Fibroblast of mammary gland (primary cell): ENCODE results near the gene PPP2R2C.

Experiments
- DNase-seq: peaks from one replicate; pipeline ENCODE4 v3.0.0-alpha.2; 2010; ENCODE audit warnings: low read depth
- H3K4me3 ChIP-seq: 2 replicates; pipeline ENCODE4 v1.5.1; 2011; ENCODE audit warnings: low read depth, mild to moderate bottlenecking, low read length, moderate library complexity; ENCODE audit not compliant: control insufficient read depth
- TF ChIP-seq, protein P1 (sequence below): conservative IDR thresholded peaks from 2 replicates; pipeline ENCODE4 v1.5.1; 2011; ENCODE audit warnings: low read depth, low read length, inconsistent platforms; ENCODE audit not compliant: control insufficient read depth, insufficient read depth

PPP2R2C gene

DNA sequence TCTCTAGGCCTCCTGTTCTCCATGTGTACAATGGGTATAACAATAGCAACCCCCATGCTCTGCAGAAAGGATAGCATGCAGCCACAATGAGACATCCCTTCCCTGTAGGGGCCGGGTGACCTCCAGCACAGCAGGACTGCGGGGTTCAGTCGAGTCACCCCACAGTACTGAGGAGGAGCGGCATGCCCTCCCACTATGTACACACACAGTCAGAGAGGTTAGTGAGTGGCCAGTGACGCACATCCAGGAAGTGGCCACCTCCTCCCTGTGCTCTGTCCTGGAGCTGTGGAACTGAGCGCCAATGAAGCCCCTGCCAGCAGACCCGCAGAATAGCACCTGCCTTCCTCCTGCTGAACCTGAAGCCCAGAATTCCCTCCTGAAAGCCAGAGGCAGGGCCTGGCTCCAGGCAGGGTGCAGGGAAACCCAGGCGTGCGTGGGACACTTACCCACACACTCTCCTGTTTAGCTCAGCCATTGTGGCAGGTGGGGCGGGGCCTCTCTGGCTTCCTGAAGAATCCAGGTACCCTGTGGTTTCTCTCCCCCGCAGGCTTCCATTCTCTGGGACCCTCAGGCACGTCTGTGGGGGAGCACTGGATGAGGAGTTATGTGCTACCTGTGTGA is 152.8 kb downstream of the PPP2R2C start:
- H3K4me3 ChIP-seq, result no peak overlapping the region
- TF ChIP-seq, protein P1, sequence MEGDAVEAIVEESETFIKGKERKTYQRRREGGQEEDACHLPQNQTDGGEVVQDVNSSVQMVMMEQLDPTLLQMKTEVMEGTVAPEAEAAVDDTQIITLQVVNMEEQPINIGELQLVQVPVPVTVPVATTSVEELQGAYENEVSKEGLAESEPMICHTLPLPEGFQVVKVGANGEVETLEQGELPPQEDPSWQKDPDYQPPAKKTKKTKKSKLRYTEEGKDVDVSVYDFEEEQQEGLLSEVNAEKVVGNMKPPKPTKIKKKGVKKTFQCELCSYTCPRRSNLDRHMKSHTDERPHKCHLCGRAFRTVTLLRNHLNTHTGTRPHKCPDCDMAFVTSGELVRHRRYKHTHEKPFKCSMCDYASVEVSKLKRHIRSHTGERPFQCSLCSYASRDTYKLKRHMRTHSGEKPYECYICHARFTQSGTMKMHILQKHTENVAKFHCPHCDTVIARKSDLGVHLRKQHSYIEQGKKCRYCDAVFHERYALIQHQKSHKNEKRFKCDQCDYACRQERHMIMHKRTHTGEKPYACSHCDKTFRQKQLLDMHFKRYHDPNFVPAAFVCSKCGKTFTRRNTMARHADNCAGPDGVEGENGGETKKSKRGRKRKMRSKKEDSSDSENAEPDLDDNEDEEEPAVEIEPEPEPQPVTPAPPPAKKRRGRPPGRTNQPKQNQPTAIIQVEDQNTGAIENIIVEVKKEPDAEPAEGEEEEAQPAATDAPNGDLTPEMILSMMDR, result no peak

DNA sequence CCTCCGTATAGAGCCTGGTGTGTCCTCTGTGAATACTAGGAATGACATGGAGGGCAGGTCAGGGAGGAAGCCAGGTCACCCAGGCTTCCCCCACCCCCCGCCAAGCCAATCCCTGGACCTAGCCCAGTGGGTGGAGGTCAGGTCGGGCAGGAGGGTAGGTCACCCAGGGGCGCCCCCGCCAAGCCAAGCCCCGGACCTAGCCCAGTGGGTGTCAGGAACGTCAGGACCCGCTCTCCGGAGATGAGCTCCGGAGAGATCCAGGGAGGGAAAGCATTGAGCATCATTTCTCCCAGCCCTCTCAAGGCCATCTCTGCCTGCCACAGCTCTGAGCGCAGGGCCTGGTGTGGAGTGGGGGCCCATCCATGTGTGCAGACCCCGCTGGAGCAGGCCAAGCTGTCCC is 154.2 kb downstream of the PPP2R2C start:
- DNase-seq, result no peak
- H3K4me3 ChIP-seq, result no peak overlapping the region
- TF ChIP-seq, protein P1, result no peak

More for the DNA sequence above, 152.8 kb downstream of the PPP2R2C start:
- peak; percentile 5 for DNase-seq

DNA sequence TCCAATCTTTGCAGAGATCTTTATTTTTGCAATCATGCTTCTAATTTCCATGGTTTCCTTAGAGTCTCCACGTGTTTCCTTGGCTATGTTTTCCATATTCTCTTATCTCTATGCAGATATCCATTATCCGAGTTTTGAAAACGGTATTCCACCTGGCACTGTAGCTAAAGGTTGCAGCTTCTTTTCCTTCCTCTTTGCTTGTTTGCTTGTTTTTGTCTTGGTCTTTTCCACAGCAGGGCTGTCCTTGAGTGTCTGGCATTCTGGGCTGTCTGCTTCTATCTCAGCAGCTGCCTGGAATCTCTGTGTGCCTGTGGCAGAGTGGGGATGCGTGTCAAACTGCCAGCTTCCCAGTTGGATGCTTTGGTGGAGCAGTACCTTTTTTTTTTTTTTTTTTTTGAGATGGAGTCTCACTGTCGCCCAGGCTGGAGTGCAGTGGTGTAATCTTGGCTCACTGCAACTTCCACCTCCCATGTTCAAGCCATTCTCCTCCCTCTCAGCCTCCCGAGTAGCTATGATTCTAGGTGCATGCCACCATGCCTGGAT is 155.9 kb downstream of the PPP2R2C start:
- TF ChIP-seq, protein P1, result no peak
- H3K4me3 ChIP-seq, result no peak overlapping the region
- DNase-seq, result no peak

DNA sequence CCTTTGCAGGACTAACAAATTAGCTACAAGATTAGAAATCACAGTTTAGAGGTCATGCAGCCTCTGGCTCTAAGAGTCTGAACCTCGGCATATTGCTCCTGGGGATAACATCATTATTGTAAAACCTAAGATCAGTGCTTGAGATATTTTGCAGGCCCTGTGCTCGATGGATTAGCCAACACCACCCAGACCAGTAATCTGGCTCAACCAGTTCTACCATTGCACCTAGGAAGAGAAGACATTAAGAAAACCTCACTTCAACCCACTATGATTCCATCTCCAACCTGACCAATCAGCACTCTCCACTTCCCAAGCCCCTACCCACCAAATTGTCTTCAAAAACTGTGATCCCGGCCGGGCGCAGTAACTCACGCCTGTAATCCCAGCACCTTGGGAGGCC is 159.2 kb downstream of the PPP2R2C start:
- TF ChIP-seq, protein P1, result no peak
- DNase-seq, result no peak

DNA sequence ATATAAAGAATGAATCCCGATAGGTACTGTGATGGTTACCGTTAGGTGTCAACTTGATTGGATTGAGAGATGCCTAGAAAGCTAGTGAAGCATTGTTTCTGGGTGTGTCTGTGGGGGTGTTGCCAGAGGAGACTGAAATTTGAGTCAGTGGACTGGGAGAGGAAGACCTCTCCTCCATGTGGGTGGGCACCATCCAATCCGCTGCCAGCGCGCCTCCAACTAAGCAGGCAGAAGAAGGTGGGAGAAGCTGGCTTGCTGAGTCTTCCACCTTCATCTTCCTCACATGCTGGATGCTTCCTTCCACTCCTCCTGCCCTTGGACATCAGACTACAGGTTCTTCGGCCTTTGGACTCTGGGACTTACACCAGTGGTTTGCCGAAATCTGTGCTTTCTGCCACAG is 162.6 kb downstream of the PPP2R2C start:
- TF ChIP-seq, protein P1, result no peak
- no peak overlapping the region for H3K4me3 ChIP-seq
- DNase-seq, result no peak

More for the DNA sequence above, 159.2 kb downstream of the PPP2R2C start:
- H3K4me3 ChIP-seq, result no peak overlapping the region

DNA sequence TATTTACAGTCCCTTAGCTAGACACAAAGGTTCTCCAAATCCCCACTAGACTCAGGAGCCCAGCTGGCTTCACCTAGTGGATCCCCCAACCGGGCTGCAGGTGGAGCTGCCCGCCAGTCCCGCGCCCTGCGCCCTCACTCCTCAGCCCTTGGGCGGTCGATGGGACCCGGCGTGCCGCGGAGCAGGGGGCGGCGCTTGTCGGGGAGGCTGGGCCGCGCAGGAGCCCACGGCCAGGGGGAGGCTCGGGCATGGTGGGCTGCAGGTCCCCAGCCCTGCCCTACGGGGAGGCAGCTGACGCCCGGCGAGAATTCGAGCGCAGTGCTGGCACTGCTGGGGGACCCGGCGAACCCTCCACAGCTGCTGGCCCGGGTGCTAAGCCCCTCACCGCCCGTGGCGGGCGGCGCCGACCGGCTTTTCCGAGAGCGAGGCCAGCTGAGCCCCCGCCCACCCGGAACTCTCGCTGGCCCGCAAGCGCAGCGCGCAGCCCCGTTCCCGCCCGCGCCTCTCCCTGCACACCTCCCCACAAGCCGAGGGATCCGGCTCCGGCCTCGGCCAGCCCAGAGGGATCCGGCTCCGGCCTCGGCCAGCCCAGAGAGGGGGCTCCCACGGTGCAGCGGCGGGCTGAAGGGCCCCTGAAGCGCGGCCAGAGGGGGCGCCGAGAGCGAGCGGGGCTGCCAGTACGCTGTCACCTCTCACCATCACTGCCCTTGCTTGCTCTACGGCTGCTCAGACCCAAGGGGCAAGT is 163.3 kb downstream of the PPP2R2C start:
- no peak overlapping the region for H3K4me3 ChIP-seq
- DNase-seq, result no peak
- TF ChIP-seq, protein P1, result no peak
